ENCODE data around the gene IFT20. TPM values are rescaled to one million over a fixed set of nuclear protein-coding genes. Genes with fewer than 3 reads are reported as not detected.

Gene IFT20
- total and polyA plus RNA-seq, 2 of the 13 experiments (the other 11 are each of a cell fraction or from before 2014, with no cell fraction given) = 28.0 to 37.8 TPM

- TF ChIP-seq RCOR2 (CRISPR knock-in tag; IDR thresholded peaks at IDR 0.05) (no peak), ZNF501 (CRISPR knock-in tag; IDR thresholded peaks at IDR 0.05) (peak; percentile 94), ZNF574 (CRISPR knock-in tag; IDR thresholded peaks at IDR 0.05) (peak; percentile 100), REXO4 (CRISPR knock-in tag; IDR thresholded peaks at IDR 0.05; ENCODE audit: borderline replicate concordance) (0 out of 2 replicates have a peak, but pooled peaks have one; percentile 15), CBX5 (CRISPR knock-in tag; IDR thresholded peaks at IDR 0.05; ENCODE audit: borderline replicate concordance) (peak; percentile 37; the same call in 1 of the 2 replicates), ZNF224 (CRISPR knock-in tag; IDR thresholded peaks at IDR 0.05) (0 out of 2 replicates have a peak, but pooled peaks have one; percentile 14), ZBTB25 (CRISPR knock-in tag; IDR thresholded peaks at IDR 0.05) (peak; percentile 83), ATF1 (CRISPR knock-in tag; IDR thresholded peaks at IDR 0.05) (peak; percentile 75), ZMAT5 (CRISPR knock-in tag; IDR thresholded peaks at IDR 0.05; ENCODE audit: borderline replicate concordance, low read depth) (no peak), NFIB (CRISPR knock-in tag; IDR thresholded peaks at IDR 0.05; ENCODE audit: borderline replicate concordance) (no peak), HNRNPUL1 (IDR thresholded peaks at IDR 0.05; ENCODE audit: low read depth, low read length) (peak; percentile 43; the same call in 1 of the 2 replicates), ATF4 (CRISPR knock-in tag; IDR thresholded peaks at IDR 0.05) (peak in 1 of 2 experiments; percentile 73; a peak in 2 of 4 replicates), ZNF513 (CRISPR knock-in tag; conservative IDR thresholded peaks at IDR 0.05) (0 out of 2 replicates have a peak, but pooled peaks have one; percentile 47), MYC (CRISPR knock-in tag; IDR thresholded peaks at IDR 0.05; ENCODE audit: borderline replicate concordance) (peak; percentile 85), SRY (CRISPR knock-in tag; IDR thresholded peaks at IDR 0.05) (no peak; the same call in 1 of the 2 replicates), ZNF709 (CRISPR knock-in tag; IDR thresholded peaks at IDR 0.05) (peak; percentile 76; the same call in 1 of the 2 replicates), RARA (CRISPR knock-in tag; IDR thresholded peaks at IDR 0.05) (peak; percentile 34; the same call in 1 of the 2 replicates), HCFC1 (IDR thresholded peaks at IDR 0.05; ENCODE audit: low read depth, low read length) (peak; percentile 71), DZIP1 (CRISPR knock-in tag; IDR thresholded peaks at IDR 0.05) (no peak)
These were observed 22.0 kb upstream of the IFT20 start, which contains the start of gene POLDIP2 (continued) for GRCh38 chr17:28357061-28357900.

Data from HepG2 (cell line).